Body of pancreas (tissue), 4 donors: ENCODE results near the gene TMEM184B.

Source experiments
- POLR2A ChIP-seq, 3 donors: fragments of 450-650 bp; IDR thresholded peaks; one replicate each; pipeline ENCODE4 v1.6.1; 2016; ENCODE audit warnings: antibody characterized with exemption in 3 of 3, mild to moderate bottlenecking in 2 of 3
- TF ChIP-seq, protein P1 (sequence below), 7 experiments: fragments of 450-650 bp in 4 of 7; fragments of 200-600 bp in 3 of 7; sonication (generic) in 3 of 7; IDR thresholded peaks; one replicate each; pipeline ENCODE4 v1.5.1; 2016 to 2019; ENCODE audit warnings: antibody characterized with exemption in 7 of 7

GRCh38 chr22:38255697-38256096 is 17.1 kb downstream of the TMEM184B start:
- TF ChIP-seq, protein P1, sequence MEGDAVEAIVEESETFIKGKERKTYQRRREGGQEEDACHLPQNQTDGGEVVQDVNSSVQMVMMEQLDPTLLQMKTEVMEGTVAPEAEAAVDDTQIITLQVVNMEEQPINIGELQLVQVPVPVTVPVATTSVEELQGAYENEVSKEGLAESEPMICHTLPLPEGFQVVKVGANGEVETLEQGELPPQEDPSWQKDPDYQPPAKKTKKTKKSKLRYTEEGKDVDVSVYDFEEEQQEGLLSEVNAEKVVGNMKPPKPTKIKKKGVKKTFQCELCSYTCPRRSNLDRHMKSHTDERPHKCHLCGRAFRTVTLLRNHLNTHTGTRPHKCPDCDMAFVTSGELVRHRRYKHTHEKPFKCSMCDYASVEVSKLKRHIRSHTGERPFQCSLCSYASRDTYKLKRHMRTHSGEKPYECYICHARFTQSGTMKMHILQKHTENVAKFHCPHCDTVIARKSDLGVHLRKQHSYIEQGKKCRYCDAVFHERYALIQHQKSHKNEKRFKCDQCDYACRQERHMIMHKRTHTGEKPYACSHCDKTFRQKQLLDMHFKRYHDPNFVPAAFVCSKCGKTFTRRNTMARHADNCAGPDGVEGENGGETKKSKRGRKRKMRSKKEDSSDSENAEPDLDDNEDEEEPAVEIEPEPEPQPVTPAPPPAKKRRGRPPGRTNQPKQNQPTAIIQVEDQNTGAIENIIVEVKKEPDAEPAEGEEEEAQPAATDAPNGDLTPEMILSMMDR (IDR thresholded peaks at IDR 0.05) = no peak
- no peak for TF ChIP-seq POLR2A (IDR thresholded peaks at IDR 0.05)
